HG02981 (cell line): ENCODE data around the gene HSD11B2.

ENCODE experiments used
- ATAC-seq: cut with Tn5 transposase; IDR thresholded peaks from one replicate; pipeline ENCODE4 v1.9.1; 2021; ENCODE audit warnings: mild to moderate bottlenecking, moderate library complexity; ENCODE audit not compliant: unreplicated experiment

Gene HSD11B2

DNA sequence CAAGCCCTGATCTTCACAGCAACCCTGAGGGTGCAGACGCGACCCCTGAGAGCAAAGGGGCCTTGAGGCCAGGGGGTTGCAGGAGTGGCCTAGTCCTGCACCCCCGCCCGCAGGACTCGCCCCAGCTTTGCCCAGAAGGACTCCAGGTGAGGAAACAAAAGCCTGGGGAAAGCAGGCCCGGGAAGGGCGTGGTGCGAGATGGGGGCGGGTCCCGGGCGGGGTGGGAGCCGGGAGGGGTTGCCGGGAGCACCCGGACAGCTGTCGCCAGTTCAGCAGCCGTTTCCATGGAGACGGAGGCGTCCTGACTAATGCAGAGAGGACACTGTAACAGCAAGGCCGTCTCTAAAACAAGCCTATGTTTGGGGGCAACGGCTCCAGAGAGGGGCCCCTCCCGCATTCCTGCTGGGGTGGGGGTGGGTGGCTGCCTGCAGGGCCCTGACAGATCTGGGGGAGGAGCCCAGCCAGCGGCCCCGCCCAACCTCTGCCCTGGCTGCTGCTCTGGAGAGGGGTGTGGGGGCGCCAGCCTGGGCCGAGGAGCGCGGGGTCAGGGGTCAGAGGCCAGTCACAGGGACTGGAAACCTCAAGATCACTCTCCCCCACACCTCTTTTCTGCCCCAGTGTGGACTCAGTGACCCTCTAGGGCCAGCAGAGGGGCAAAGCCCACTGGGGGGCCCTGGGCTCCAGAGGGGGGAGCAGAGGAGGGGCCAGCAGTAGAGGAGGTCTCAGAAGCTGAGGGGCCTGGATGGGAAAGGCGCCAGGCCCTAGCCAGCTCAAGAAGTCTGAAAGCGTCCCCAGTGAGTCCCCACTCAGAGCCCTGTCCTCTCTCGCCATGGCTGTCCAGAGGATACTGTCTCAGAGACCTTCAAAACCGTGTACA is 34.5 kb upstream of the HSD11B2 start:
- ATAC-seq = no peak

DNA sequence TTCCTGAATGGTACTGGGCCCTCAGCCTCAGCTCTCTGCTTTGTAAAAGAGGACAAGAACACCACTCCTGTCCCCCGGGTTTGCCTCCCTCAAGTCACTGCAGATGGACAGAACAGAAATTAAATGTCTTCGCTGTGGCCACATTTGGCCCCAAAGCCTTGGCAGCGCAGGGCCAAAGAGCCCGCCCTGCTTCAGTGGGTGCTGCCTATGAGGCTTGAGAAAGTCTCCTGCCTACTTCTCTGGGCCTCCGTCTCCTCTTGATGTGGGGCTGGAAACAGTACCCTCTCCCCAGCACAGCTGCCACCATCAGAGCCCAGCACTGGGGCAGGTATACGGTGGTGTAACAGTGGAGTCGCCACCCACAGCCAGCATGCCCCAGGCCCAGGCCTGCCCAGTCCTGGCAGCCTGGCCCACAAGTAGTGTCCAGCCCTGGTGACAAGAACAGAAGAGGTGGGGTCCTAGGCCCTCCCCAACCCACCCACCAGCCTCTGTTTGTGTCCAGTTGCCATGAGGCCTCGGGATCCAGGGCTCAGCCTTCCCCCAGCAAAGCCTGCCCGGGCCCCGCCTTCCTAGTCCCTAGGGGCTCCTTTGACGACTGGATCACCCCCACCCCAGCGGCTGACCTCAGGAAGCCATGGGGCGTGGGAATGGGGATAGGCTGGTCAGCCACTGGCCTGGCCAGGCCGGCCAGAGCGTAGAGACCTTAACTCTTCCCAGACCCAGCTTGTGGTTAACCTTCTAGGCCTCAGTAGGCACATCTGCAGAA is 33.7 kb upstream of the HSD11B2 start:
- no peak for ATAC-seq

- ATAC-seq = no peak
These were observed 32.9 kb upstream of the HSD11B2 start for GRCh38 chr16:67397812-67398545.

- ATAC-seq = no peak
These were observed 32.2 kb upstream of the HSD11B2 start for GRCh38 chr16:67398546-67399217.

DNA sequence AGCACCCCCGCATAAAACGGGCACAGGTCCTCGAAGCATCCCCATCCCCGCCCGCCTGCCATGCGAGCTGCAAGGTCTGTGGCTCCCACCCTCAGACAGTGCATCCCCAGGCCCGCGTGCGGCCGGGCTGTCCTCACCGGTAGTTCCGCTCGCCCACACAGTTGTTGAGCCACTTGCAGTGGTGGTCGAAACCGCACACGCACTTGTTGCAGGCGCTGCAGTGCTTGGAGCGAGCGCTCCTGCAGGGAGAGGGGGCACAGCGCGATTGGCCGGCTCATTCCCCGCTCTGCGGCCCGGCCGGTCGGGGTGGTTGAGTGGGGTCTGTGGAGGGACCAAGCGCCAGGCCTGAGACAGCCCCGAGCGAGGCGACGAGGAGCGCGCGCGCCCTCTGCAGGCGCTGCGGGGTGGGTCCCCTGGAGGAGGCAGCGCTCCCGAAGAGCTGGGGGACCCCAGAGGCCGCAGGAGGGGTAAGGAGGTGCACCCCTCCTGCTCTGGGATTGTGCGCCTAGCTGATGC is 31.6 kb upstream of the HSD11B2 start:
- ATAC-seq = no peak

- no peak for ATAC-seq
These were observed 30.9 kb upstream of the HSD11B2 start for GRCh38 chr16:67399749-67400704.

GRCh38 chr16:67400901-67401300 is 30.0 kb upstream of the HSD11B2 start:
- ATAC-seq = no peak

- ATAC-seq = no peak
These were observed 26.9 kb upstream of the HSD11B2 start for GRCh38 chr16:67403976-67404555.

DNA sequence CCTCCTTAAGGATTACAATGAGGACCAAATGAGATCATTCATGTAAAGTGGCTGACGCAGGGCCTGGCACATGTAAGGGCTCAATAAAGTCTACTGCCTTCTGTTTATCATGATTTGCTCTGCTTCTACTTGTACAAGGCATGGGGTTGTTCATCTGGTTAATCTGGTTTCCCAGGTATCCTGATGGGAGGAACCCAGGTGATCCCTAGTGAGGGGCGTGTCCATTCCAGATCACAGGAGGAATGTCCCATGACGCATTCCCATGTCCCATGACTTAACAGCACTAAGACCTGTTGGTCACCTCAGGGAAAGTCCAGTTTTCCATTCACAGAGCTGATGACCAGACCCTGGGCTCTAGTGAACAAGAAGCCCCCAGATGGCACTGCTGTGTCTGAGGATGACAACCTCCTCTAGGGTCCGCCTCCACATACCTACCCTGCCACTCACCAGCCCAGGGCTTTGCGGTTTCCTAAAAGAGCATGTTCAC is 26.1 kb upstream of the HSD11B2 start:
- no peak for ATAC-seq

GRCh38 chr16:67405336-67405735 is 25.6 kb upstream of the HSD11B2 start:
- no peak for ATAC-seq

- ATAC-seq = no peak
These were observed 24.6 kb upstream of the HSD11B2 start for GRCh38 chr16:67406111-67406971.

- ATAC-seq = no peak
These were observed 23.6 kb upstream of the HSD11B2 start for GRCh38 chr16:67407176-67407787.

GRCh38 chr16:67407788-67408452 is 23.0 kb upstream of the HSD11B2 start:
- ATAC-seq = no peak

GRCh38 chr16:67409631-67410030 is 21.3 kb upstream of the HSD11B2 start:
- ATAC-seq = no peak

DNA sequence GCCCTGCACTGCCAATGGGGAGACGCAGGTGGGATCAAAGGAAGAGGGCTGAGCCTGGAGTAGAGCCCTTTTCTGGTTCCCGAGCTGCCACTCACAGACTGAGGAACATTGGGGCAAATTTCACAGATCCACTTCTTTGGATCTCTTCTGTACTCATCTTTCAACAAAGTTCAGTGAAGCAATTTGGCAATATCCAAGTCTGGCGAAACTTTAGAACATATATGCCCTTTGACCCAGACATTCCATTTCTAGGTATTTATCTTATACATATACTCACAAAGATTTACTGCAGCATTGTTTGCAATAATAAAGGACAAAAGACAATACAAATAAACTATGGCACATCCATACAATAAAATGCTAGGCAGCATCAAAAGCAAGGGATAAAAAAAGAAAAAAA is 19.6 kb upstream of the HSD11B2 start:
- no peak for ATAC-seq

- no peak for ATAC-seq
These were observed 18.6 kb upstream of the HSD11B2 start for GRCh38 chr16:67412294-67412693.
